Skeletal muscle cell (primary cell): ENCODE data around the gene MUSTN1.

Experiments
- DNase-seq: peaks from one replicate; pipeline ENCODE4 v3.0.0-alpha.2; 2010; ENCODE audit warnings: low read depth
- H3K4me3 ChIP-seq: 2 replicates; pipeline ENCODE4 v1.5.1; 2011; ENCODE audit warnings: low read depth, mild to moderate bottlenecking, control low read depth, low read length, moderate library complexity

Gene MUSTN1

DNA sequence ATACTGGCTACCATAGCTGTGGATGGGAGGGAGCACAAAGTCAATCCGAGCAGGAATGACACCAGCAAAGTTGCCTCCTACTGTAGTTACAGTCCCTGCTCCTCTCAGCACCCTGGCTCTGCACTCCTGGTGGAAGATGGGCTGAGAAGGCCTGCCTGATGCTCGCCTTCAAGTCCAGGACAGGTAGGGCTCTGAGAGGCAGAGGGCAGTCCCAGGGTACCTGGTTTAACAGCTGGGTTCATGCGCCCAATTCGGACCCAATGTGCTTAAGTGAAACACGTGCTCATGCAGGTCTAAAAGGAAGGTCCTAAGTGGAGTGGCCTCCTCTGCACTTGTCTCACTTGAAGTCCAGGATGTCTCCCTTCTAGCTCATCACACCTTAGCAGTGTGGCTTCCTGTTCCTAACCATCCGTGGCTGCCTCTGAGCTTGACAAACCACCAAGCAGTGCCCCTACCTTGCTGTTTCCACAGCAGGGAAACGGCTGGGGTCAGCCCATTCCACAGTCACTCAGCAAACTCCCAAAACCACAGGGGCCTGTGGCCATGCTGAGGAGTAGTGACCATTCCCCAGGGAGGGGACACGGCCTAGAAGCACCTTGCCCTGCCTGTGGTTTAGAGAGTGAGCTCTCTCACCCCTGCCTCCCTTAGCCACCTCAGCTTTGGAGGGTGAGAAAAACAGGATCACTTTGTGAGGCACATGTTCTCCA lies 3.9 kb upstream of the MUSTN1 start:
- no peak overlapping the region for H3K4me3 ChIP-seq
- DNase-seq: no peak

DNA sequence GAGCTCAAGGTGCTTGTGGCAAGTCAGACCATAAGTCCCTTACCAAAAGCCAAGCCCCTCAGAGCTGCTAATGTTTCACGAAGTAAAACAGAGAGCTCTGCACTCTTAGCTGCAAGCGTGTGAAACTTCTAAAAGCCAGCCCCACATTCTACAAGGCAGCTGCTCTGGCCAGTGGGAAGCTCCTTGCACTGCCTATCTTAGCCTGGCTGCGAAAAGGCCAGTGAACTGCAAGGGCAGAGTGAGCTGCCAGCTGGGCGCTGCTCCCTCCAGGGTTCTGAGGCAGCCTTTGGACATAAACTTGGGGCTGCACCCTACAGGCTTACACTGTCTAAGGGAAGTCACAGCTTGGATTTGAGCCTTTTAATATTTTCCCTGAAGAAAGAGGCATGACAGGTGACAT lies 2.2 kb upstream of the MUSTN1 start:
- H3K4me3 ChIP-seq: no peak overlapping the region
- DNase-seq: no peak

DNA sequence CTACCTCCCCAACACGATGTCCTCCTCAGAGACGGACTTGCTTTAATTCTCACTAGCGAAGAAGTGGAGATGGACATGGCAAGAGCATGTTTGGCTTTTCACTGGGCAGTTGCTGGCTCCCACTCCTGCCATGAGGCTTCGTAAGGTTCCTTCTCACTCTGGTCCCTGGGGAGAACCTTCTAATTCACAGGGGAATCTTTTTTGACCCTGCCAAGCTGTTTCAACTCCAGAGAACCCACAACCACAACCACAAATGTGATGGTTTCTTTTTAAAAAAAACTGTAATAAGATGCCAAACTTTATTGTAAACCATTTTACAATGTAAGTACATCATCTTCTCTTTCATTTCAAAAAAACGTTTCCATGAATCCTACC lies 1.6 kb upstream of the MUSTN1 start:
- no peak for DNase-seq
- H3K4me3 ChIP-seq: no peak overlapping the region

DNA sequence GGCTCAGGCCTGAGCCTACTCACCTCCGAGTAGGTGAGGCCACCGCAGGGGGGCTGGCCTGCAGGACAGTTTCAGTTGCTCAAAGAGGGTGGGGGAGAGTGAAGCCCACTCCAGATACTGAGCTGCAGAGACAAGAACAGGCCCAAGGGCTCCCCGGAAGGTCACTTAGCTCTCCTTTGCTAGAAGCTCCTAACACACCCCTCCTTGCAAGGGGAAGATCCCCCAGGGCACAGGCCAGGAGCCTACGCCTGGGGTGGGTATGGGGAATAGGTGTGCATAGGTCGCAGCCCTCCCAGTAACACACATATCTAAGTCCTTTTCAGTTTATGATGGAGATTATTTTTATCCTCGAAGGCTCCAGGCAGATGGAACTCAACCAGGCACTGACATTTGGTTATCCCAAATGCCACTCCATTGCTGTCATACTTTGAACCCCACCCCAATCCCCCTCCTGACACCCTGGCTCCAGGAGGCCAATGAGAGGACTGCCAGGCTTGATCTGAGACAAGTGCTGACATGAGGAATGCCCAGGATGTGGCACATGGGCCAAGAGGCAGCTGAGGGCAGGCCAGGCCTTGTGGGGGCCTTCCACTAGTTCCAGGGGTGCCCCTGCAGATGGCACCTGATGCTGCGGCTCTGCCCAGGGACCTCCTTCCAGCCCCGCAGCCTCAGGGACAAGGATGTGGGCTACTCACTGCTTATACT lies 1.1 kb upstream of the MUSTN1 start:
- DNase-seq: no peak
- no peak overlapping the region for H3K4me3 ChIP-seq

DNA sequence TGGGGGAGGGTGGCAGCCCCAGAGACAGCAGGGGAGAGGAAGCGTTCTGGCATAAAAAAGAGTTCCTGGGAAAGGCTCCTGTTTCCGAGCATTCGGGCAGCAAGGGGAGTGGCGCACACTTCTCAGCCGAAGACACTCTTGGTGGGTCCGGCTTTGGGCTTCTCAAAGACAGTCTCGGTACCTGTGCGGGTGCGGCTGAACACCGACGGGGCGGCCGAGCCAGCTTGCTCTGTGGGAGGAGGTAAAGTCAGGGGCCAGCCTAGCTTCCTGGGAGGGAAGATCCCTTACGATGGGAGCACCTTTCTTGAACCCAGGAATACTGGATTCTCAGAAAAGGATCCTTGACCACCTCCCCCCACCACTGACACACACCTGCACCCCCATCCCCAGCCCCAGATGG lies 1.6 kb downstream of the MUSTN1 start:
- DNase-seq: no peak

DNA sequence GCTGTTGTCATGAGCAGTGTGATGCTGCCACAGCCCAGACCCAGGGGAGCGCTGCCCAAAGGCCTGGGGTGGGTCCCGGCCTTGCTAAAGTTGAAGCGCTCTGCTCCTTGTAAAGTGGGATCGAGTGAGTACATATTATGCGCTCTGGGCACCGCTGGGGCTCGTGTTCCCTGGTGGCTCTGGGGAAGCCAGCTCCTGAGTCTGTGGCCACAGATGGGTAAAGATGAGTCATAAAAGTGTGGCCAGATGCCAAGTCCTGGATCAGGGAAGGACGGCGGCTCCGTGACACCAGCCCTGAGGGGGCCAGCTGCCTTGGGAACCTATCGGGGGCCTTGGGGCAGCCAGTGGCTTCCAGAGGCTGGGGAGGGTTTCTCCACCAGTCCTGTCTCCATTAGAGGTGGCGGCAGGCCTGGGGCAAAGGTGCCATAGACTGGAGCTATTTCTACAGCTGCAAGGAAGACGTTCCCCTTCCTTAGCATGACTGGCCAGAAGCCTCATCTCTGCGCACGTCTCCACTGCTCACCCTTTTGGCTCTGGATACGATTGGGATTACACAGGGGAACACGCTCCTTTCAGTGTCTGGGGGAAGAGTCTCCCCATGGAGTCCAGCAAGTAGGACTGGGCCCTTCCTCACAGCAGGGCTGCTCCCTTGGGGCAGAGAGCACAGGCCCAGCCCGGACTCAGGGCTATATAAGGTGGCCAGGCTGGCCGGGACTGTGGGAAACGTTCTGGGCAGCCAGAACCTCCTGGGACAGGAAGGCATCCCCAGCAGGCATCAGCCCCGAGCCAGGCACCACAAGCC lies 3.1 kb downstream of the MUSTN1 start:
- no peak overlapping the region for H3K4me3 ChIP-seq
- DNase-seq: peak; percentile 48

More for the DNA sequence above, 1.6 kb downstream of the MUSTN1 start:
- no peak overlapping the region for H3K4me3 ChIP-seq

DNA sequence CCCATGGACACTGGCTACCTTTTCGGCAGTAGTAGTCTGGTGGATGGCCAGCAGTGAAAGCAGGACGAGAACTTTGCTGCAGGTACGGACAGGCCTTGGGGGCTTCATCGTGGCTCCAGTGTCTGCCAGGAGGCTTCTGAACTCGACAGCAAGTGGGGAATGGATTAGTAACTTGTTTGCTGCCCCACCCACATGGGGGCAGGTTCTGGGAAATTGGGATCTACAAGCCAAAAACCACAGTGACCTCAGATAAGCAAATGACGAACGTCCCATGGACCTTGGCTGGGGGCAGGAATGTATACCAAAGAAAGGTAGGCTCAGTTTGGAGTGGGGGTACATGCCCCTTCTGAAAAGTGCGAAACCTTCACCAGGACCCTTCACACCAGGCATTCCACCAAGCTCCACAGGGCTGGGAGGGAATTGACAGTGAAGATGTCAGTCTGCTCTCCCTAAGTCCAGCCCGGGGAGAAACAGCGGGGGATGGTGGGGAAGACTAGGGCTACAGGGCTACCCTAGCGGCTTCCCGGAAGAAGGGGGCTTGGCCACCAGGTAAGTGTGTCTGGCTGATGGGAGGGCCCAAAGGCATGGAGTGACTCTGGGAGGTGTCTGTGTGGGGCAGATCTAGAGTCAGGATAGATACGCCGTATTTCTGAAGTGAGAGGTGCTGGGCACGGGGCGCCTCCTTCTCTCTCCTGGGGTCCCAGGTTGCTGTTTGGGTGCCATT lies 4.1 kb downstream of the MUSTN1 start, which contains the start of gene ITIH4:
Gene ITIH4 (minus strand): TSS at position 138 of the 724 bp plus-strand sequence. CDS start 30 bp downstream, at position 108.
- no peak for DNase-seq
- no peak within 1 kb of the TSS for H3K4me3 ChIP-seq

DNA sequence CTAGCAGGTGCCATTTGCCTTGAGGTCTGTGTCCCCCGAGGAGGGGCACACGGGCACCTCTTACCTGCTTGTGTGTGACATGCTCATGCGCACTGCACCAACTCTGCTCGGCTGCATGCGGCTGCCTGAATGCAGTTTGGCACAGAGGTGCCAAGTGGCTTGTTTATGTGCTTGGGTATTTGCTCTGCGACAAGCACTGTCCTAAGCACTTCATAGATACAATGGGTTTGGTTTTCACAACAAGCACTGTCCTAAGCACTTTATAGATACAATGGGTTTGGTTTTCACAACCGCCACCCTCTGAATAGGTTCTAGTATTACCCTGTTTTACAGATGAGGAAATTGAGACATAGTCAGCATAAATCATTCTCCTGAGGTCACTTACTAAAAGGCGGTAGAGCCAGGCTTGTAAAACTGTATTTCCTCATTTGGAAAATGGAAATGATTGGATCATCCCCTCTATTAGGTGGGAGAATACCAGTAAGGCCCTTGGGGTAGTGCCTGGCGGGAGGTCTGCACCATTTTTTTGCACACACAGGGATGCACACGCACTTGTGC lies 4.8 kb downstream of the MUSTN1 start:
- no peak overlapping the region for H3K4me3 ChIP-seq
- no peak for DNase-seq

DNA sequence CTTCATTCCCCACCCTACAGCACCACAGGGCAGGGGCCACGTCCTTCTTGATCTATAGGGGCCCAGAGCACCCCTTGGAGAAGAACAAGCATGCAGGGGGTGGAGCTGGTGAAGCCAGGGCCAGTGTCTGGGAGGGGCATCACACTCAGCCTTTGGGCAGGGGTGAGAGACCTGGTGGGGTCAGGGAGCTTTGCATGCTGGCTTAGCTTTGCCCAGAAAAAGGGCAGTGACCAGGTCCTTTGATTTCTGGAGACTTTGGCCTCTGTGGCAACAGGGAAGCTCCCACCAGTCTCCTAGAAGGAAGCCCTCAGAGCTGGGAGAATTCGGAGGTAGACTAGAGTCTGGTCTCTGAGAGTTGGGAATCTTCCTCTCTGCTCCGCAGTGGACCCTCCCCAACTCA lies 5.3 kb downstream of the MUSTN1 start:
- DNase-seq: no peak
- H3K4me3 ChIP-seq: no peak overlapping the region

DNA sequence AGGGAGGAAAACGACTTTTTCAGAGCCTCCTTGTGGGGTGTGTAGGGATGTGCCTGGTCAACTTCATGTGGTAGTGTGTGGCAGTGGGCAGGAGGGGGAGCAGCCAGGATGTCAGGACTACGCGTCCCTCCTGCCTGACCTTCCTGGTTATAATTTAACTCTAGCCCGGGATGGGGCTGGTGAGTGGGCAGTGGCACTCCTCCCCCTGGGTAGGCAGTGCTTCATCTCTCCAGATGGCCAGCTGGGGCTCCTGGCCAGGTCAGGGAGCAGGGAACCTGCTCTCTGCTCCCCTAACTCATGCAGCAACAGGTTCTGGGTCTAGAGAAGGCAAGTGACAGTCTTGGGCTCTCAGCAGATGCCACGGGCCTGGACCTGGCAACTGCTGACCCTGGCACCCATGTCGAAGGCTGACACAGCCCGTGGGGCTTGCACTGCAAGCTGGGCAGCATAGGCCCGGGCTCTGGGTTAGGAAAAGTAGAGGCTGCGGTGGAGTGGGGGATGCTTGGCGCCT lies 6.9 kb downstream of the MUSTN1 start:
- no peak overlapping the region for H3K4me3 ChIP-seq
- no peak for DNase-seq

DNA sequence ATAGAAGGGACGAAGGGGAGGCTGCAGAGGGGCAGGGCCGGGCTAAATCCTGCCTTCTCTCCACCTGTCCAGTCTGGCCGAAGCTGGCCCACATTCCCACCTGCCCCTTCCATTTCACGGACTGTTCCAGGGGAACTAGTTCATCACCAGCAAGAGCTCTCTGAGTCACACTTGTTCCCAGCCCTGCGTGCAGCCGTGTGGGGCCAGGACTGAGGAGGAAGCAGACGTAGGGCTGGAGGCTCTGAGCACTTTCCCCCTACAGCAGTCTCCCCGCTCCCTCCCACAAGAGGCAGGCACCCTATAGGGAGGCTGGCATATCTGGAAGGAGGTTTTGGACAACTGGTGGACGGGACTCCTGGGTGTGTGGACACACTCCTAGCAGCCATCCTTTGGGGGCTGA lies 7.4 kb downstream of the MUSTN1 start:
- DNase-seq: no peak
- H3K4me3 ChIP-seq: no peak overlapping the region

DNA sequence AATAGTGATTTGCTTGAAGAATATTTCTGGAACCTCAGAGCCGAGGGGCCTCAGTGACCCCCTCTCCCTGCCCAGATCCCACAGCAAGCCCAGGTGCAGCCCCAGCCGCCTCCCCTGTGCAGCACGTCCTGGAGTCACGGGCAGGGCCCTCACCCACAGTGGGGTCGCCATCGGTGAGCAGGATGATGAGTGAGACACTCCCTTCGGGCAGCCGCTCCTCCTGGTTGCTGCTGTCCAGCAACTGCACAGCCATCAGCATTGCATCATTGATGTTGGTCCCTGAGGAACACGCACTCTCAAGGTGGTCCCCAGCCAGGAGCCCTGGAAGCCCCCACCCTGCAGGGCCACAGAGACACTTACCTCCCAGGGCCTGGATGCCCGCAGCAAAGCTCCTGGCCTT lies 10.8 kb downstream of the MUSTN1 start:
- no peak for DNase-seq
- no peak overlapping the region for H3K4me3 ChIP-seq

DNA sequence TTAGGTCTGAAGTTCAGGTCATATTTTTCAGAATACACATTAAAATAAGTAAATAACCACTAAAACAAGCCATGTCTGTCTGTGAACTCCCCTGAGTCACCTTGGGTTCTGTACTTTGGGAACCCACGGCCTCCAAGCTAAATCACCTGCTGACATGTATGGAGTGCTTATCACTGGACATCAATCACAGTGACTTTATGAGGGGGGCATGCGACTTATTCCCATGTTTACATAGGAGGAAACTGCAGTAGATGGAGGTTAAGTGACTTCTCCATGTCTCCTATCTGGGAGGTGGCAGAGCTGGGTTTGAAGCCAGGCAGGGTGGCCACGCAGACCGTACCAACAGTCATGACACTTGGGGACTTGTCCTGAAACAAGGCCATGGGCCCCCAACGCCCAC lies 12.5 kb downstream of the MUSTN1 start:
- no peak for DNase-seq

DNA sequence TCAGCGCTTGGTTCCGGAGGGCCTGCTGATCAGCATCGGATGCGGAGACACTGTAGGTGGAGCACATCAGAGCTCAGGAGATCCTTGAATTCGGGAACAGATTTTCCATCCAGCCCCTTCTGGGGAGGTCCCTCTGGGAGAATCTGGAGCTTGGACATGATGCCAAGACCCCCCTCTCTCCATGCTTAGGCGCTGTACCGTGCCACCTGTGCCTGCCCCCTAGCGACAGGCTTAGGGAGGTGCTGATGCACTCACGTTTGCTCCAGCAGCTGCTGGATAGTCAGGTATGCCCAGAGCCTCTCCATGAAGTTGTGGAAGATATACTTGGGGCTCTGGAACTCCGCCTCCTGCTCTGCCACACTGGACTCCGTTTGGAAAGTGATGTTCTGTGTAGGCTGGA lies 14.1 kb downstream of the MUSTN1 start:
- no peak for DNase-seq
- H3K4me3 ChIP-seq: no peak overlapping the region

More for the DNA sequence above, 12.5 kb downstream of the MUSTN1 start:
- no peak overlapping the region for H3K4me3 ChIP-seq

DNA sequence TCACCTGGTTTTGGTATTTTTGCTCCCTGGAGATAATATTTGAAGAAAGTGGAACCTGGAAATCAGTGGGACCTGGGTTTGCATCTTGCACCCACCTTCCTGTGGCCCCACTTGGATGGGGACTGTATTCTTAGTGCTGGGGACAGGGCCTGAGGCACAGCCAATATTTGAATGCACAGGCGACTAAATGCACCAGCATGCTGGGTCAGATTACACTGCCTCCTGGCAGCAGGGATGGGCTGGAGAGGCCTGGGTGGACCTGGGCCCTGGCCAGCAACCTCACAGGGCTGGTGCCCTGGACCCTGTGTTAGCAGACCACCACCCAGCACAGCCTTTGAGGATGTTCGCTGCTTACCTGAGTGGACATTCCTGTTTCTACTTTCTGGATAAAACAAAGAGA lies 14.9 kb downstream of the MUSTN1 start:
- no peak overlapping the region for H3K4me3 ChIP-seq
- no peak for DNase-seq

DNA sequence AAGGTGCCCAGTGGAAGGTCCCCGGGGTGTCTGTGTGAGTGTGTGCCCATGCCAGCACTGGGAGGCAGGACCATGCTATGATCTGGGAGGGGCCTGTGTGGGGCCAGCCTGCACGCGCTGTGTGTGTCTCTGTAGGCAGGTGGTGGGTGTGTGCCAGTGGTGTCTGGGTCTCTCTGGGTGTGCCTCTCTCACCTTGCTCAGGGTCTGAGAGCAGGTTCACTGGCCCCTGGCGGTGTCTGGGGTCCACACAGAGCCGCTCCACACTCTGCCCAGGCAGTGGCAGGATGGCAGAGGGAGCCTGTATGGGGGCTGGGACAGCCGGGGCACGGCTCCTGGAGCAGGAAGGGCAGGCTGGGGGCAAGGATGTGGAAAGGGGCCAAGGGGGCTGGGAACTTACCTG lies 17.0 kb downstream of the MUSTN1 start:
- no peak for DNase-seq
- no peak overlapping the region for H3K4me3 ChIP-seq

DNA sequence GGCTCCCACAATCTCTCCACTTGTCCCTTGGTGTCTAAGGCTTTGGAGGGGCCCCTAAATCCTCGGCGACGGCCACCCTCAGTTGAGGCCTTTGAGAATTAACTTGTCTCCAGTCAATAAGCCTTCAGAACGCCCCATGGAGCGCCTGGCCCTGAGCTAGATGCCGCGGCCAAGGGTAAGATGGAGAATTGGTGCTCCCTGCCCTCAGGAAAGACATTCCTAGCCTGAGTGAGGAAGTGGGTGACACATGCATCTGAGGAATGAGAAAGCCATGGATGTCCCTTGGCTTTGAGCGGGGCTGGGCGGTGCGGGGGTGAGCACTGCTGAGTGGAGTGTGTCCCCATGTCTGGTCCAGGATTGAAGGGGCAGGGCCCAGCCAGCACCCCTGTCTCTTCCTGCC lies 17.6 kb downstream of the MUSTN1 start:
- no peak overlapping the region for H3K4me3 ChIP-seq
- no peak for DNase-seq

DNA sequence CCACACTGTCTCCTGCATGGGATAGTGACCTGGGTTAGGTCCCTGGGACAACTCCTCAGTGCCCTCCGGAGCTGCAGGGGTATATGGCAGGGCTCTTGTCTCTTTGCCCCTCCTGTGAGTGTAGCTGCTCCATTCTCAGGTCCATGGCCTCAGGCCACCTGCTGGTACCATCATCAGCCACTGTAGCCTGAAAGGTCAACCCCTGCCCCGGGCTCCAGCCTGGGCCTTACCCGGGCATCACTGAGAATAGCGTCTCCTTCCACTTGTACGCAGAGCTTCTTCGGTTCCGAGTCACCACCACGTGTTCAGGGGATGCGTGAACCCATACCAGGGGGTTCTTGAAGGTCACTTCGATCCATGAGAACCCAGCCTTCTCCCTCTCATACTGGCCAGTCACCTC lies 18.2 kb downstream of the MUSTN1 start:
- no peak for DNase-seq
- H3K4me3 ChIP-seq: no peak overlapping the region

DNA sequence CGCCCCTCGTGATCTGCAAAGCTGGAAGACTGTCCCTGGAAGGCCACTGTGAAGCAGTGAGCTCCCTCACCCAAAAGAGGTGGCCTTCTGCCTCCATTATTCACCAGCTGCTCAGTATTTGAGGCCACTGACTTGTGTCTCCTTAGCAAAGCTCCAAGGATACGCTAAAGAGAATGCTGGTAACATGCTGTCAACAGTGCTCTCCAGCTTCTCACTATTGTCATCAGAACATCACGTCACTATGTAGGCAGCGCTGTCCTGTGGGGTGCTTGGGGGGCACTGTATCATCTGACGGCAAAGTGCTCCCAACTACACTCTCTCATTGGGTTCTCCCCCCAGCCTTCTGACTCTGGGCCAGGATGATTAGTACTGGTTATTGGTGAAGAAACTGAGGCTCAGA lies 18.6 kb downstream of the MUSTN1 start:
- no peak overlapping the region for H3K4me3 ChIP-seq
- no peak for DNase-seq
